ENCODE data around the gene AMPD2. TPM values are rescaled to one million over a fixed set of nuclear protein-coding genes. Genes with fewer than 3 reads are reported as not detected.
A peak's percentile ranks its signal among the peaks of the same experiment; 100 is the strongest.

The AMPD2 gene
- total RNA-seq, 1 donor from 2014 or later: 110 TPM

- no peak for DNase-seq (ENCODE audit: low read depth)
- no peak overlapping the region for H3K4me3 ChIP-seq (ENCODE audit: low read depth, low read length)
- TF ChIP-seq, protein P1, sequence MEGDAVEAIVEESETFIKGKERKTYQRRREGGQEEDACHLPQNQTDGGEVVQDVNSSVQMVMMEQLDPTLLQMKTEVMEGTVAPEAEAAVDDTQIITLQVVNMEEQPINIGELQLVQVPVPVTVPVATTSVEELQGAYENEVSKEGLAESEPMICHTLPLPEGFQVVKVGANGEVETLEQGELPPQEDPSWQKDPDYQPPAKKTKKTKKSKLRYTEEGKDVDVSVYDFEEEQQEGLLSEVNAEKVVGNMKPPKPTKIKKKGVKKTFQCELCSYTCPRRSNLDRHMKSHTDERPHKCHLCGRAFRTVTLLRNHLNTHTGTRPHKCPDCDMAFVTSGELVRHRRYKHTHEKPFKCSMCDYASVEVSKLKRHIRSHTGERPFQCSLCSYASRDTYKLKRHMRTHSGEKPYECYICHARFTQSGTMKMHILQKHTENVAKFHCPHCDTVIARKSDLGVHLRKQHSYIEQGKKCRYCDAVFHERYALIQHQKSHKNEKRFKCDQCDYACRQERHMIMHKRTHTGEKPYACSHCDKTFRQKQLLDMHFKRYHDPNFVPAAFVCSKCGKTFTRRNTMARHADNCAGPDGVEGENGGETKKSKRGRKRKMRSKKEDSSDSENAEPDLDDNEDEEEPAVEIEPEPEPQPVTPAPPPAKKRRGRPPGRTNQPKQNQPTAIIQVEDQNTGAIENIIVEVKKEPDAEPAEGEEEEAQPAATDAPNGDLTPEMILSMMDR (conservative IDR thresholded peaks at IDR 0.05; ENCODE audit: low read depth, low read length): no peak
Measured at GRCh38 chr1:109613361-109614147, 6.1 kb upstream of the AMPD2 start.

DNA sequence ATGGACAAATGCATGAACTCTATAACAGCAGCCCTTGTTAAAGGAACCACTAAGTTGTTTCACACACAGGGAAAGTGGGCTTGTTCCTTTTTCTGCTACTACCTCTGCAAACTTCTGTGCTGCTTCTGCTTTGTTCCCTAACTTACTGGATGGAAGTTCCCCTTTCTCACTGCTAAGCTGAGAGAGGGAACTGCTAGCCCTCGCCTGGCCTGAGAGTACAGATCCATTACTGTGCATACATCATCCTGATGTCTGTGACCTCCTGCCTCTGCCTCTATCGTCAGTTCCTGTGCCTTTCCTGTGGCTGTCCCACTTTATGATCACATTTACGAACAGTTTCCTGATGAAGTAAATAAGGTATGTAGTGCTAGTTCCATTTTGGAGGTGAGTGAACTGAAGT is 3.8 kb upstream of the AMPD2 start:
- no peak for DNase-seq (ENCODE audit: low read depth)
- TF ChIP-seq, protein P1 (conservative IDR thresholded peaks at IDR 0.05; ENCODE audit: low read depth, low read length): no peak
- H3K4me3 ChIP-seq (ENCODE audit: low read depth, low read length): no peak overlapping the region

- TF ChIP-seq, protein P1 (conservative IDR thresholded peaks at IDR 0.05; ENCODE audit: low read depth, low read length): no peak
- no peak overlapping the region for H3K4me3 ChIP-seq (ENCODE audit: low read depth, low read length)
- DNase-seq (ENCODE audit: low read depth): no peak
Measured at GRCh38 chr1:109616391-109616790, 3.2 kb upstream of the AMPD2 start.

- DNase-seq (ENCODE audit: low read depth): peak; percentile 75
- H3K4me3 ChIP-seq (ENCODE audit: low read depth, low read length): no peak overlapping the region
- TF ChIP-seq, protein P1 (conservative IDR thresholded peaks at IDR 0.05; ENCODE audit: low read depth, low read length): peak; percentile 5
Measured at GRCh38 chr1:109617291-109617801, 2.3 kb upstream of the AMPD2 start.

- TF ChIP-seq, protein P1 (conservative IDR thresholded peaks at IDR 0.05; ENCODE audit: low read depth, low read length): no peak
- H3K4me3 ChIP-seq (ENCODE audit: low read depth, low read length): peak overlapping the region; percentile 91
- no peak for DNase-seq (ENCODE audit: low read depth)
Measured at GRCh38 chr1:109618661-109619575, 719 bp upstream of the AMPD2 start.

DNA sequence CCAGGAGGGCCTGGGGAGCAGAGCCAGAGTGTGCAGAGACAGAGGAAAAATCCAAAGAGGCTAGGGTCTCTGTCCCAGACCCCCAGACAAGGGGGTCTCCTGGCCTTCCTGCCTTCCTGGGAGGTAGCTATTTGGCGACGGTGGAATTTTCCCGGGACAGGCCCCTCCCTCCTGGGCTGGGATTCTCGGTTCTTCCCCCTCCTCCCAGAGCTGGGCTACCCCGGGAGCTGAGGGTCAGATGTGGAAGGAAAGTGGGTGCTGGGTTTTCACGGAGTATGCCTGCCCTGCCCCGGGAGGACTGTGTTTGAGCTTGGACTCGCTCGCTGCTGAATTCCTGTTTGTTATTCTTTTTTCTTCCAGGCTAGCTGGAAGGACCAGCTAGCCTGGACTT is 759 bp downstream of the AMPD2 start:
- peak overlapping the region; percentile 91 for H3K4me3 ChIP-seq (ENCODE audit: low read depth, low read length)
- DNase-seq (ENCODE audit: low read depth): no peak
- TF ChIP-seq, protein P1 (conservative IDR thresholded peaks at IDR 0.05; ENCODE audit: low read depth, low read length): no peak

All from epithelial cell of proximal tubule (primary cell).